Activated CD8-positive, alpha-beta memory T cell treated with anti-CD3 and anti-CD28 coated beads, Interleukin-2, amount 50 U/mL, for 48 hours (primary cell): ENCODE data around the gene FASLG.

Experiments used
- DNase-seq: peaks from one replicate; pipeline ENCODE4 v3.0.0-alpha.2; 2020

The FASLG gene

DNA sequence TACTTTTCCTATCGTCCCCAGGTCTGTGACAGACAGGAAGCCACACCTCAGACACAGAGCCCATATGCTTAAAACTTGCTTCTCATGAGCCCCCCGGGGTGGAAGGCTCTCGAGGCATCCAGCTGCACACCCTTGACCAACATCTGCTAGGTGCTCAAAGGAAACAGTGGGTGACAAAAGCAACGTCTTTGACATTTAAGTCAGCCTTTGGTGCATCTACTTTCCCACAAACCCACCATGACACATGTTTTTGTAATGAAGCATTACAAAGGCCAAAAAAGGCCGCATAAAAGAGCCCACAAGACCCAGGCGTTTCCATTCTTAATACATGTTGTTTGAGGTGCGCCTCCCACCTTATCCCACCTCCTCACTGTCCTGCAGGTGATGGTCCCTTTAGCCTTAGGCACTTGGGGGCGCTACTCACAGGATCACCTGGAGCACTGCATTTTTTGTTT lies 11.8 kb upstream of the FASLG start:
- DNase-seq, result peak; percentile 73

DNA sequence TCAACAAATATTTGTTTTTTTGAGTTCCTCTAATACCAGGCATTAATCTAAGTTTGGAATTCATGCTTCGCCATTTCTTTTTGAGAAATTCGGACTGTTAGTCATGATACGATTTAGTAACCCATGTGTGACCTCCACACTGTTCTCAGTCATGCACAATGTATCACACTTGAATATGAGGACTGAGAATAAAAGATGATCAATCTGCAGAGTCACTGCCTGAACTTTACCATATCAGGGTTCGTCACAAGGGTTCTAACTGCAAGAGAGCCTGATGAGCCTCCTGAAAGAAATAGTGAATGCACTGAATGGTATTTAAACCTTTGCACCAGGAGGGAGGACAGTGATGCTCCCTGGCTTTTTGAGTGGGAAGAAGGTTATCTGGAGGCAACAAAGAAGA lies 10.9 kb upstream of the FASLG start:
- DNase-seq, result no peak

DNA sequence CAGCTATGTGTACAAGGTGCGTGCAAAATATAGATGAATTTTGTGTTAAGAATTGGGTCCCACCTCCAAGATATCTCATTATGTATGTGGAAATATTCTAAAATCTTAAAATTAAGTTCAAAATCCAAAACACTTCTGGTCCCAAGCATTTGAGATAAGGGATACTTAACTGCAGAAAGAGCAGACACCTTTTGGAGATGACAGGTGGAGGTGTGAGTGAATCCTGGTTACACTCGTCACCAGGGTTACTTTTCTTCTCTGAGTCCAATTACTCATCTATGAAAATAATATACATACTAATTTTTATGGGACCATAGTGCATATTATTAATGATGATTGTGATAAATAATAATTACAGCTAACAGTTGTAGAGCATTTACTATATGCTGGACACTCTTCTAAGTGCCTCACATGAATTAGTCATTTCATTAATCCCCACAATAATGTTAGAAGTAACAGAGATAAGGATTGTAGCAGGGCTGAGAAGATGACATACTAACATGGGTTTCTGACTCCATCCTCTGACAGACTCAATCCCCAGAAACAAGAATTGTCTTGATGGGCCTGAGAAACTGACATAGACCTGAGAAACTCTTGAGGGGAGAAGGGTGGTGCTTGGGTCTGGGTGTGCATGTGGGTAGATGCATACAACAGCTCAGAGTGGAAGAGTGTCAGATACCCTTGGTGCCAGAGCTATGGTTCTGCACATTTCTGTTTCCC lies 8.3 kb upstream of the FASLG start:
- no peak for DNase-seq

DNA sequence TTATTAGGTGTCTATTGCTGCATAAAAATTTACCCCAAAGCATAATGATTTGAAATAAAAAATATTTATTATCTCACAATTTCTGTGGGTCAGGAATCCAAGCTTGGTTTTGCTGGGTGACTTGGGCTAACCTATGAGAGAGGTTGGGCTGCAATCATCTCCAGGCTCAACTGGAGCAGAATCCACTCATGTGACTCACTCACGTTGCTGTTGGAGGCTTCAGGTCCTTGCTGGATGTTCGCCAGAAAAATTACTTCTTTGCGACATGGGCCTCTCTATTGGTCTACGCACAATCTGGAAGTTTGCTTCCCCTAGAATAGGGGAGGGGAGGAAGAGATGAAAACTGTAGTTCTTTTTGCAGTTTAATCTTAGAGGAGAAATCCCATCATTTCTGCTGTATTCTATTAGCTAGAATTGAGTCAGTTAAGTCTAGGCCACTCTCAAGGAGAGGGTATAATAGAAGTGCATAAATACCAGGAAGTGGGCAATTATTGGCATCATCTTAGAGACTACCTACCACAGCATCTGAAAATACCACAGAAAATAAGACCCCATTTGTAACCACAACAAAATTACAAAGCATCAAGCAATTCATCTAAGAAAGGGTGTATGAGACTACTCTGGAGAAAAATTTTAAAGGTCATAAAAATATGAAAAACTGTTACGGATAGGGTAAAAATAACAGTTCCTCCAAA lies 5.7 kb upstream of the FASLG start:
- no peak for DNase-seq

DNA sequence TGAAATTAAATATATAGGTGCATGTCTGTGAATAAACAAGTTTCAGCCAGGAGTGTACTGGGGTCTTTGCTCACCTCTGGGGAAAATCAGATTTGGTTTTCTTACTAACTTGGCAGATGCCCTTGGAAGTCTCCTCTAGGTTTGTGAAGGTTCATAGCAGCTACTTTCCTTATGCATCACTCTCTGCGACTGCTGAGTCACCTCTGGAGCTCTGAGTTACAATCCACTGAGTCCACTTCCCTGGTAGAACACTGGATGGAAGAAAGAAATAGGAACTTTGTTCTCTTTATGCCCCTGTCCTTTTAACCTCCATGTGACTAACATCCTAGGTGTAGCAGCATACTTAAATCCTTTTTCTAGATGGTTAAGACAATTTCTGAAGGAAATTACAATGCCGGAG lies 4.4 kb upstream of the FASLG start:
- DNase-seq, result no peak

DNA sequence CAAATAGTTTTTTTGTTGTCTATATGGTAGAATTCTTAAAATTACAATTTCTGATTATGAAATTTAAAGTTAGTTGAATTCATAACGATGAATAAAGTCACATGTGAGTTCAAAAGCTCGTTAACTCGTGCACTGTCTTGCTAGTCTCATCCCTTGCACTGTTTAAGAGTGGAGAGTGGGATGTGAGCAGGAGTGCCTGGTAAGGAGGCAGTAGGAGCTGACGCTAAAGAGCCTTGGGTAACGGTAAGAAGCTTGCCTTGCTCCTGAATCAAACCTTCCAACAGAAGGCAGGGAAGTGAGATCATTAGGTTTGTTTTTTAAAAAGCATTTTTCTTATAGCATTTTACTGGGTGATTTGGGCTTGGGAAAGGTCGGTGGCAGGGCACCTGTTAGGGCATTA lies 2.3 kb upstream of the FASLG start:
- DNase-seq, result no peak

DNA sequence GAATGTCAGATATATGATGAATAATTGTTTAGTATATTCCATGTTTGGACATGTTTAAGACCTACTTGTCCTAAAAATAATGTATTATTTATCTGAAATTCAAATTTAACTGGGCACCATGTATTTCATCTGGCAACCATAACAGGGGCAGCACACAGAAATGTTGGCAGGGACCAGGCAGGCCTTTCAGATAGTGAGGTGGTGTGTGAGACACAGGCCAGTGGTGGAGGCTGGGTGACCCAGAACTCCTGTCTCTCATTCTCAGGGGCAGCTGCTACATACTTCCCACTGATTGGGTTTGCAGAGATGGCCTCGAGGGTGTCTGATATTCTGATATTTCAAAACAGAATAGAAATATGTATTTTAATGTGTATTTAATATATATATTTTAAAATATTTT lies 1.3 kb upstream of the FASLG start:
- DNase-seq, result no peak

DNA sequence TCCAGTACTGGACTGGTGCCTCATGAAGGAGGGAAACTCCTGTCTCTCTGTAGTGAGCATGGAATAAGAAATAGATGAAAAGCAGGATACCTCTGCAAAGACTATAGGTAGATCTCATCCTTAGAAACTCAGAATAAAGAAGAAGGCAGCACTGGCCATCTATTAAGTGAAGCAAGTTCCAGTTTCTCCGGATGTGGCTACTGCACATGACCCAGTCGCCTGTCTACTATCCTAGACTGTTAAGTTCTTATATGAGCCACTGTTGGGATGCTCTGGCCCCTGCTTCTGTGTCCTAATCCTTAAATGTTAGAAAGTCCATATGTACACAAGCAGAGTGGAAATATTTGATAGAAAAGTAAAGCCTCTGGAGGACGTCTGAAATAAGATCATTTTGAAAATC lies 2.2 kb downstream of the FASLG start:
- no peak for DNase-seq

DNA sequence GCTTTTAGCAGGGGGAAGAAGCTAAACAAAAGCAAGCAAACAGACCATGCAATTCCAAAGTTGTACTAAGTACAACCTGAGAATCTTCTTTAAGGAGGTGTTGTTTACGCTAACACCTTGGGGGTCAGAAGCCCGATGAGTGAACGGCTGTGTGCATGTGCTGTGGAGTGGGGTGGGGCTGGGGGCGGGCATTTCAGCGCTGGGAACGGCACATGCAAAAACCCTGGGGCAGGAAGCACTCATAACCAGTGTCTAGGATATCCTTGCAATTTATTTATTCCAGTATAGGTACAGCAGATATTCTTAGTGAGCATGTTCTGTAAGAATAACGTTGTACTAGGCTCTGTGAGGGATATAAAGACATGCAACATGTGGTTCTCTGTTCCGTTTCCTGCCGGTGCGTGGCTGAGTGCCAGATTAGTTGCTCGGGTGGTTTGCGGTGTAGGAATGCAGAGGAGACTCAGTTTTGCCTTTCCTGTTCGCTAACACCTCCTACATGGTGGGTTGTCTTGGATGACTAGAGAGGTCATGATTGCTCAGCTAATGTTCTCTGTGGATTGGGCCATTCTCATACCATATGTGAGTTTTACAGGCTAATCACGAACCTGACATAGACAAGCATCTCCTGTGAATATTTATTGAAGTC lies 3.7 kb downstream of the FASLG start:
- DNase-seq, result peak; percentile 91

DNA sequence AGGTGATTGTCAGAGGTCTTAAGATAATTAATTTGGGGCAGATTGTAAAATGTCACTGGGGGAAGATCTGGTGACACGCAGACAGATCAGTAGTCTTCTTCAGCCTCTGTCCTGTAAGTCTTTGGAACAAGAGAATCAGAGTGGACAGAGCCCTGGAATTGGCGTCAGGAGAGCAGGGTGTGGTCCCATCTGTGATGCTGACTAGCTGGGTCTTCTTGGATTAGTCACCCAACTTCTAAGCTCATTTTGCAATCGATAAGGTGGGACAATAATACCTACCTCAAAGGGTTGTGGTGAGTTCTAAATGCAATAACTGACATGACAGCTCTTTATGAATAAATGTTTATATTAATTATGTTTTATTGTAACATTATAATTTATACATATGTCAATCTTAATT lies 4.8 kb downstream of the FASLG start:
- no peak for DNase-seq

DNA sequence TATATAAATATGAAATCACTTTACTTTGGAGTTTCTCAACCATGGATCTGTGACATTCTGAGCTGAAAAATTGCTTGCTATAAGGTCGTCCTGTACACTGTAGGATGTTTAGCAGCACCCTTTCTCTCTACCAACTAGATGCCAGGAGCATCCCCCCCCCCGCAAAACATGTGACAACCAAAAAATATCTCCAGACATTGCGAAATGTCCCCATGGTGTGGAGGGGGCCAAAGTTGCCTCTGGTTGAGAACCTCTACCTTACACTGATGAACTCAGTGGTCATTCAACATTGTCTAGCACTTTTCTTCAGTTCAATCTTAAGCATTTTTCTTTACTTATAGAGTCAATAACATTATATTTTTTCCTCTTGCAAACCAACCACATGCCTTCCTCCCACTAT lies 9.2 kb downstream of the FASLG start:
- no peak for DNase-seq

DNA sequence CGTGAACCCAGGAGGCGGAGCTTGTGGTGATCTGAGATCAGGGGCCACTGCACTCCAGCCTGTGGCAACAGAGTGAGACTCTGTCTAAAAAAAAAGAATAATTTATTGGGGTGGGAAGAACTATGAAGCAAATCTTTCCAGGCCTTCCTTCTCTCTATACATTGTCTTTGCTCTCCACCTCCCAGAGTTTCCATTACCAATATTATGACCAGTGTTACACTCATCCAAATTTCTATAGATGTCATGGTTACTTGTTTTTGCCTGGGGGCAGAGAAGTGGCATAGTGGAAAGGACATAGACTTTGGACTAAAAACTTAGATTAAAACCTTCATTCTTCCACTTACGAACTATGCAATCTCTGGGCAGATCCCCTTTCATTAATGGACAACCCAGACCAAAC lies 10.1 kb downstream of the FASLG start:
- no peak for DNase-seq

DNA sequence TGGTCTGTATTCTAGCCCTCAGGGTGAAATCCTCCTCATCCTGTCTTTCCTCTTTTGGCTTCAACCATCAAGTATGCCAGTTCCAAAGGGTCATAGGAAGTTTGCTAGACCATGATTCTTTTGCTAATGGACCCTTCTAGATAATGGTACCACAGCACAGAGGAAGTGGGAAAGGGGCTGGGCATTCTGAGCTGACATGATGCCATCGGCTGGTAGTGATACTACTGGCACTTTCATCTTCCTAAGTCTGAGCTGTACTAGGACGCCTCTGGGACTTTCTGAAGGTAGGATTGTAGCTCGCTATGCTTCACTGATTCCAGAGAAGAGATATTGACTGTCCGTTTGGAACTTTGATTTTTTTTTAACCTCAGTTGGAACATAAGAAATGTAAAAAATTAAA lies 11.4 kb downstream of the FASLG start:
- DNase-seq, result no peak

DNA sequence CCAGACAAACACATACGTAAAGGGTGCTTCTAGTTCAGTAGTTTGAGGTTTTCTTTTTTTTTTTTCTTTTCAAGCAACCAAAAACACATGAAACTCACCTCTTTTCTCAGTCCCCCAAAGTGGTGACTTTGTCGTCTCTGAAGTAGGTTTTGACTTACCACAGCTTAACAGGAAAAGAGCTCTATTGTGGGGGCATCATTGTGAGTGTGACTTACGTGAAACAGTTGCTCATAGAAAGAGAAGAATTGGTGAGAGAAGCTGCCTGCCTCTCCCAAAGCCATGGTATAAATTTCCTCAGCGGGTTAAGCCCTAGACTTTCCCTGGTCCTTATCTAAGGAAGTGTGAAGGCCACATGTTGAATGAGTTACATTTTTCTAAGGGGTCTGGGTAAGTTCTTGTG lies 11.9 kb downstream of the FASLG start:
- no peak for DNase-seq

DNA sequence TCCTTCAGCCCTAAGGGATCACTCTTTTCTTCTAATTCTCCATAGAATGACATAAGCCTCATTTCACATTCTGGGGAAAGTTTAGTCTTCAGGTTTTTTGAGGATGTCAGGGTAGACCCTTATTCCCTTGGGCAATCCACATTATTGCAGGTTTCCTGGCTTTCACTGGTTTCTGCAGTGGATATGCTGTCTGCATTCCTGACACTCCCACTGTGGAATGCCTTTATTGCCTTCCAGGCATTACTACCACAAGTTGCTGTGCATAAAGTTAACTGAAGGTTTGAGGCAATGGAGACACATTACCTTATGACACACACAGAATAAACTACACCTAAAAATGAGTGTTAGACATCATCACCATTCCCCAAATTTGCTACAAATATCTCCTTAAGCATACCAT lies 12.7 kb downstream of the FASLG start:
- no peak for DNase-seq

DNA sequence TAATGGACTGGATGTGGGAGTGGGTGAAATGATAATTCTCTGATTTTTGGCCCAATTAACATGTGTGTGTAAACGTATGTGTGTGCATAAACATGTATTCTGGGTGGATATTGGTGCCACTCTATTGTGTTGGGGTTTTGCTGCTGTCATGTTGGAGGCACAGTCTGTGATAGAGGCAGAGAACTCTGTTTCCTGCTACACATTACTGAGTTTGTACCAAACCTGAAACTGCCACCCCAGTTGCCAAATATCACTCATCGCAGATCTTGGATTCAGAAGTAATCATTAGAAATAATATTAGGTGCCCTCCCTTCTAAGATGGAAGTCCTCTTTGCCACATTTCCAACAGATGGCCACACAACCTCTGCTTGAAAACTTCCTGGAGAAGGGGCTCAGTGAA lies 13.8 kb downstream of the FASLG start:
- DNase-seq, result no peak

DNA sequence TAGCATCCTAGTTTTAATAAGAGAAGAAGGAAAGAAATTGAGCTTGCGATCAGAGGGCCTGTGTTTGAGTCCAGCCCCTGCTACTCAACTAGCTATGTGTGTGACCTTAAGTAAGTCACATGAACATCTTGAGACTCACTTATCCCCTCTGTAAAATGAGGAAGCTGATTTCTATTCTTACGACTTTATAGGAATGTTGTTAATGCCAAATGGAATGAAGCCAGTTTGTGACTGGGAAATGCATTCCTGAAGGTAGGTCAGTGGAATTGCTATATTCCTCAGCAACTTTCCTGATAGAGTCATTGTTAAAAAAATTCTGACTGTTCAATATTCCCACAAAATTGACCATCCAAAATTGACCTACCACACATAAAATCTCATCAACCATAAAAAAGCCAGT lies 14.9 kb downstream of the FASLG start:
- DNase-seq, result no peak

DNA sequence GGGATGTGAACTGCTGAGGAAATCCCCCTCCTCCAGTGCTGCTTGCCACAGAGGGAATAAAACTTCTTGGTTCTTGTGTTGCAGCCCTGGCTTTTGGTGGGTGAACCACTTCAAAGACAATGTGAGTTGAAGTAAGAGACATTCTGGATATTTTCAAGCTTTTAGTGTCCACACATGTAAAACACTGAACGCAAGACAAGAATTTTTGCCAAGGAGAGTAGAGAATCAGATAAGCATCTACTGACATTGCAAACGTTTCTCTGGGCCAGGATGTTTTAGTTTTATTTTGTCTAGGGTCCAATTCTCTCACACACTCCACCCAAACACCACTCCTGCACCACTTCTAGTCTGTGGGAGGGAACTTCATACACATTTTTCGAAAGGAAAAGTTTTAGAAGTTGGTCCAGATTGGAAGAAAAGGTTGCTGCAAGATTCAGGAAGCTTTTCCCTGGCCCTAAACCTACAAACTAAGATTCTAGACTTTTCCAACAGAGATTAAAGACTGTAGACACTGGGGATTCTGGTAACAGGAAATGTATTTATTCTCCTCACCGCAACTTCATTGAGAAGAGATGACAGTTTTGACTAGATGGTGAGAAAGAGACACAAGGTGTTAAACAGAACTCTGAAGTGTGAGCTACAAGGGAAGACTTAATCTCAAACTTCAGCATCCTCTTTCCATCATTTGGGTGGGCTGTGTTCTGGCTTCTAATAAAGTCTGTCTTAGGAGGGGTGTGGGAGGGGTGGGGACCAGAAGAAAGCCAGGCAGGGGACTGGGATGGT lies 16.1 kb downstream of the FASLG start:
- no peak for DNase-seq

DNA sequence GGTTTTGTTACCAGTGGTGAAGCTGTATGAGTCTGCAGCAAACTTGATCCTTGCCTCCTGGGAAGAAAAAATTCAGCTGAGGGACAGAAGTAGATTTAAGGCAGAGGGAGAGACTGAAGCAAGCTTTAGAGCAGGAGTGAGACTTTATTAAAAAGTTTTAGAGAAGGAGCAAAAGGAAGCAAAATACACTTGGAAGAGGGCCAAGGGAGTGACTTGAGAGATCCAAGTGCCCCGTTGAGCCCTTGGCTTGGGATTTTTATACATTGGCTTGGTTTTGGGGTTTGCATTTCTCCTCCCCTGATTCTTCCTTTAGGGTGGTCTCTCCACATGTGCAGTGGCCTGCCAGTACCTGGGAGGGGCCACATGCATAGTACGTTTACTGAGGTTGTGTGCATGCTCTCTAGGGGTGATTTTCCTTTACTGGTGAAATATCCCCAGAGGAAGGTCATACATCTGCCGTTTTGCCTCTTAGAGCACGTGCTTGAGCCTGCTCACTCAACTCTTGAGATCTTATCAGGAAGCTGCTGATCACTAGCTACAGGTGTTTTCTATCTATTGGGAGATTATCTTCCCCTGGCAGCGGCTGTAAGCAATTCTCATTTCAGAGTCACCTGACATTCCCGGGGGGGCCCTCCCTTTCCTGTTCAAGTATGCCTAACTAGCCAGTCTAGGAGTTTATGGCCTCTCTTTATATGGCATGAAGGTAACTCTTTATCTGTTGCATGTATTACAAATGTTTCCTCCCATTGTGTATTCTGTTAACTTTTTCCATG lies 20.3 kb downstream of the FASLG start:
- no peak for DNase-seq

DNA sequence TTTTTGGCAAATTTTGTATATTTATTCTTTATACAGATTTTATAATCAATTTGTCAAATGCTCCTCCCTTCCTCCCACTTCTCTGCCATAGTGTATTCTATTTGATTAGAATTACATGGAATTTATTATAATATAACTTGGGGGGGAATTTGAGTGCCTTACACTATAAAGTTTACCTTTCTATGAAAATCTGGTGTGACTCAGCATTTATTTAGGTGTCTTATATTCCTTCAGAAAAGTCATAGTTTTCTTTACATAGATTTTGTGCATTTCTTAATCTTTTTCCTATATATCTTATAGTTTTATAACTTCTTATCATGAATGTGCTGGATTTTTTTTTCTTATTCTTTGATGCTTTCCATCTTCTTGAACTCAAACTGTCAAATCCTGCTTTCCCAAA lies 21.3 kb downstream of the FASLG start:
- DNase-seq, result no peak

DNA sequence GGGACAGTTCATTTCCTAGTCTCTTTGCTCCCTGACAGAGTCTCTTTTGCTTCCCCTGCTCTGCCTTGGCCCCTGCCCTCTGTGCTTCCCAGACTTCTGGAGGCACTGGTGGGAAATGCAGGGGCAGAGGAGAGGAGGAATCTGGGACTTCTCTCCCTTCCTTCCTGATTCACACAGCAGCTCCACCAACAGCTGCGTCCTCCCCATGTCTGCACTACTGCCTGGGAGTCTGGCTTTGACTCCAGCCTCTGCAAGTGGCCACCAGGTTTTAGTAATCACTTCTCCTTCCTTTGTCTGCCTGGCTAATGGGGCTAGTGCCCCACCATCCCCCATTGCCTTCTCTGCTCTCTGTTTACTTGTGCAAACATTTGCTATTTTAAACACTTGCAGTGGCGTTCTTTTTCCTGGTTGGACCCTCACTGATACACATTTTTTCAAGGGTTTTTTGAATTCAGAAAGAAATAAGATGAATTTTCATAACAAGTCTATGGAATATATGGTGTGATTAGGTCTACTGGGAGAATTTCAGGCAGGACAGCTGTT lies 21.9 kb downstream of the FASLG start:
- DNase-seq, result no peak

DNA sequence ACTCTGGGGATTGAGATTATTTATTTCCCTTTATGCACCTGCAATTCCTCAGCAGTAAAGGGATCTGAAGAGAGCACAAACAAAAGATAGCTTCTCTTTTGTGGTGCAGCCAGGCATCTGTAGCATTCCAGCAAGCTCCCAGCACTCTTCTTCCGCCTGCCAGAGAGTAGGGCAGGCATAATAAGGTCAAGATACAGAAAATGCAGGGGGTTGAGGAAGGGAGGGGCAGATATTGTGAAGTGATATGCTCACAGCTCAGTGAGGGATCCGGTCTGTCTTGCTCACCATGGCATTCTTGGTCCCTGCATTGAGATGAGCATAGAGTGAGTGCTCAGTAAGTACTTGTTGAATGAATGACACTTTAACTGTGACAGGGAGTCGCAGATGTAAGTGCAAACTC lies 23.9 kb downstream of the FASLG start:
- no peak for DNase-seq
